GM12878 (cell line): ENCODE measurements around the gene GP9.
A peak's percentile ranks its signal among the peaks of the same experiment; 100 is the strongest.

Source experiments
- CTCF ChIP-seq, 3 experiments: IDR thresholded peaks in 2 of 3; conservative IDR thresholded peaks in 1 of 3; 2 replicates each; pipeline ENCODE4 v1.5.1; 2011; ENCODE audit warnings: low read depth in 3 of 3, low read length in 3 of 3, mild to moderate bottlenecking in 3 of 3, control low read depth in 2 of 3, moderate library complexity in 2 of 3, inconsistent platforms in 1 of 3, mixed read lengths in 1 of 3; ENCODE audit not compliant: control insufficient read depth in 2 of 3, insufficient read depth in 1 of 3; ENCODE audit errors: extremely low read depth in 1 of 3
- RFX5 ChIP-seq: IDR thresholded peaks from 2 replicates; pipeline ENCODE4 v1.6.1; 2011; ENCODE audit warnings: low read depth, low read length, improper control_type of control experiment

- TF ChIP-seq RFX5, result no peak
- peak in 1 of 3 experiments; percentile 6; a peak in 1 of 6 replicates for TF ChIP-seq CTCF (IDR thresholded peaks at IDR 0.05 in 2 of 3, conservative IDR thresholded peaks at IDR 0.05 in 1 of 3; ENCODE audit: control insufficient read depth in 2 of 3, extremely low read depth in 1 of 3, insufficient read depth in 1 of 3, low read depth in 3 of 3, low read length in 3 of 3)
Observed at GRCh38 chr3:129106320-129106719, 45.7 kb downstream of the GP9 start.
